Lower leg skin (tissue), 3 donors: ENCODE data around the gene FANK1.

Source experiments
- CTCF ChIP-seq, 3 donors: fragments of 450-650 bp; IDR thresholded peaks; one replicate each; pipeline ENCODE4 v1.5.1; 2016; ENCODE audit warnings: antibody characterized with exemption in 3 of 3, mild to moderate bottlenecking in 3 of 3, moderate library complexity in 2 of 3
- POLR2A ChIP-seq, 2 donors: fragments of 450-650 bp; IDR thresholded peaks; one replicate each; pipeline ENCODE4 v1.6.1; 2016 to 2017; ENCODE audit warnings: antibody characterized with exemption in 2 of 2, mild to moderate bottlenecking in 1 of 2, moderate library complexity in 1 of 2

GRCh38 chr10:126004752-126005151, 108.4 kb downstream of the FANK1 start:
- TF ChIP-seq POLR2A (IDR thresholded peaks at IDR 0.05), result no peak
- no peak for TF ChIP-seq CTCF (IDR thresholded peaks at IDR 0.05)
